K562 treated with DMSO at 1 percent for 4 hours (cell line): ENCODE measurements around the gene TSLP. TPM values are rescaled to one million over a fixed set of nuclear protein-coding genes. Genes with fewer than 3 reads are reported as not detected.

Experiments
- total RNA-seq: library from RNA; unstranded; fragments of 300-600 nt; gene quantifications from 2 replicates; pipeline ENCODE4 v1.2.3, GENCODE V29; 2022; ENCODE audit not compliant: insufficient read depth

Gene TSLP
- 1.2 and 1.9 TPM in 2 replicates for total RNA-seq

DNA sequence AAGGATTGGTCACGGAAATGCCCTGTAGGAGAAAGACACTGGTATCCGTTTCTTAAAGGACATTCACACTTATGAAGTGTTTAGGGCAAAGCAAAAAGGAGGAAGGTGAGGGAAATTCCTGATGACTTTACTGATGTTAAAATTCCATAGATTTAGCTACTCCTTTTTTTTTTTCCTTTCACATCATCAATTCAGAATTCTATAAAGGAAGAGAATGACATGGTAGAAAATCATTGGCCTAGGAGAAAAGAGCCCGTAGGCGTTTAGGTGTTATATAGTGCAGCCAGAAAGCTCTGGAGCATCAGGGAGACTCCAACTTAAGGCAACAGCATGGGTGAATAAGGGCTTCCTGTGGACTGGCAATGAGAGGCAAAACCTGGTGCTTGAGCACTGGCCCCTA is at the start of gene TSLP:
Gene TSLP, plus strand, starts transcription at position 301 of the 400 bp plus-strand sequence. CDS start 178 bp downstream, outside the sequence.

DNA sequence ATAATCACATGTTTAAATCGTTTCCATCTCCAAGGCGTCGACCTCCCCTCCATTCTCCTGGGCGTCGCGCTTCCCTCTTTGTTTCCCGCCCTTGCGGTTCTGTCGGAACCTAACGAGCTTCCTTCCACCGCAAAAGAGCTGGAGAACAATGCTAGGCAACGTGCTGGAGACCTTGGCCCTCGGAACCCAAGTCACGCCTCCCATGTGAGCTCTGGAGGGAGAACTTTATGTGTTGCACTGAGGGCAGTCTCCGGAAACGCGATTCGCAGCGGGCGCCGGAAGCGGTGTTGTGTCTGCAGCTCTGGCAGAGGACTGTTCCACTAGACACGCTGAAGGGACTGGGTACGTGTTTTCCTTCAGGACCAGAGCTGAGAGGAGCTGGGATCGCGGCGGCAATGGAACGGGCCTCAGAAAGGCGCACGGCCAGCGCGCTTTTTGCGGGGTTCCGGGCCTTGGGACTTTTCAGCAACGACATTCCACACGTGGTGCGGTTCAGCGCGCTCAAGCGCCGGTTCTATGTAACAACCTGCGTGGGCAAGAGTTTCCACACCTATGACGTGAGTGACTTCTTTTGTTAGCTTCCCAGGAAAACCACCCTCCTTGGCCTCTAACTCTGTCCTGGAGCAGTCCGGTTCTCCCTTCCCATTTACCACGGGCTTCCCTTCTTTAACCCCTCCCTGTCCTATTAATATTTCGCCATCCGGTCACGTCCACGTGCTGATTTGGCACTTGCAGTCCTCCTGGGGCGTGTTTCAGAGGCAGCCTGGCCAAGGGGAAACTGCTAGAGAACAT is 20.7 kb downstream of the TSLP start, which contains the start of gene WDR36:
Gene WDR36, plus strand, starts transcription at position 287 of the 792 bp plus-strand sequence. Its CDS starts 109 bp downstream, at position 396.

Other genes starting within 250 kb of the TSLP start
- 6.5 and 11.0 TPM in 2 replicates for gene WDR36, start 20.6 kb downstream of the TSLP start, total RNA-seq
- 0.05 TPM in 1 of 2 replicates, not detected in the other for gene CAMK4, start 152.7 kb downstream of the TSLP start, total RNA-seq